GM18505 (cell line): Measurements from ENCODE around the gene SCGB2A2.

Source experiments
- ATAC-seq: cut with Tn5 transposase; IDR thresholded peaks from one replicate; pipeline ENCODE4 v1.9.1; 2021; ENCODE audit not compliant: unreplicated experiment
- POLR2A ChIP-seq: IDR thresholded peaks from 4 replicates; pipeline ENCODE4 v1.6.1; 2011; ENCODE audit warnings: borderline replicate concordance; ENCODE audit not compliant: insufficient read depth, insufficient read length; ENCODE audit errors: extremely low read depth

Gene SCGB2A2

DNA sequence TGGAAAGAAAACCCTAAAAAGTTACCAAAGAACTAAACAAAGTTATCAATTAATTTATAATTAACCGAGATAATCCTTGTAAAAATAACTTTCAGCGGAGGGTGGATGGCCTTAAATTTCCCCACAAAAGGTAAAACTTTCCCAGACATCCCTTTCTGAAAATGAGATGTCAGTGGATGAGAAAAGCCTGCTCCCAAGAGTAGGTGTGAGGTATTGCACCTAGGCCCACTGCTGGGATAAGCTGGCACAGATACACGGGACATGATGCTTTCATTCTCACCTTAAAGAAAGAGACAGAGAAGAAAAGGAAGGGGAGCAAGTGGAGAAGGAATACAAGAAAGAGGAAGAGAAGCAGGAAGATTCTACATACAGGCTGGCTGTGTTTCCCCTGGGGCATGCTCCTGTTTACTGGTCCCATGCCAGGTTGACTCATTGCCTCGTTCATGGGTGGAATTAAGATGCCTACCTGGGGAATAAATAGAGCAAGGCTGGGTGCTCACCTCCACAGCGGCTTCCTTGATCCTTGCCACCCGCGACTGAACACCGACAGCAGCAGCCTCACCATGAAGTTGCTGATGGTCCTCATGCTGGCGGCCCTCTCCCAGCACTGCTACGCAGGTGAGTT lies at the start of gene SCGB2A2:
SCGB2A2 (plus strand) TSS at position 505 of the 625 bp plus-strand sequence; CDS start at position 564, 59 bp downstream.
- ATAC-seq, result no peak

DNA sequence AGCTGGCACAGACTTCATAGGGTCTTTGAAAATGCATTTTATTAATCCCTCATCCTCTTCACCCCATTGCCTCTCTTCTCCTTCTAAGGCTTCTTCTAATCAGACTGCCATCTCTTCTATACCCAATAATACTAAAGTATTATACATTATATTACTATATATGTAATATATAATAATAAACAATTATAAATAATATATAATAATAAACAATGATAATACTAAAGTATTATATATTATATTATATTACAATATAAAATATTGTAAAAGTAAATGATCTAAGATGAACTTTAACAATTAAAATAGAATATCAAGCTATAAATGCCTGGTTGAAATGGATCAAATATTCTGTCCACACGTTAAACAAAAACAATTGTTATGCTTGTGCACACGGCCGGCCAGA lies 48.5 kb upstream of the SCGB2A2 start:
- no peak for TF ChIP-seq POLR2A
- ATAC-seq, result no peak

More for the DNA sequence above, at the start of gene SCGB2A2:
- no peak for TF ChIP-seq POLR2A

DNA sequence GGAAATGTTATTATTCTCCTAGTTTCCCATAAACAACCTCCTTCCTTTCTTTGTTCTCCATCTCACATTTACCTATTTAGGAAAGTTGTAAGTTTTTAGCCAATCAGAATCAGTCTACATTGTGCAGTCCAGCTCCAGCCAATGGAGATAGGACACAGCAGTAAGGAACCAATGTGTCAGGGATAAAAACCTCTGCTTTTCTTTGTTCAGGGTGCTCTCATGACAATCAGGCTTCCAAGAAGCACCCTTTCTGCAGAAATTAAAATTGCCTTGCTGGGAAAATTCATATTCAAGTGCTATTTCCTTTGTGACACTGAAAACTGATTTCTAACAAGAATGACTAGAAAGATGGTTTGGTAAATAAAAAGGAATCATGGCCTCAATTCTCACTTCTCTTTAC lies 46.9 kb upstream of the SCGB2A2 start:
- no peak for ATAC-seq
- TF ChIP-seq POLR2A, result no peak

DNA sequence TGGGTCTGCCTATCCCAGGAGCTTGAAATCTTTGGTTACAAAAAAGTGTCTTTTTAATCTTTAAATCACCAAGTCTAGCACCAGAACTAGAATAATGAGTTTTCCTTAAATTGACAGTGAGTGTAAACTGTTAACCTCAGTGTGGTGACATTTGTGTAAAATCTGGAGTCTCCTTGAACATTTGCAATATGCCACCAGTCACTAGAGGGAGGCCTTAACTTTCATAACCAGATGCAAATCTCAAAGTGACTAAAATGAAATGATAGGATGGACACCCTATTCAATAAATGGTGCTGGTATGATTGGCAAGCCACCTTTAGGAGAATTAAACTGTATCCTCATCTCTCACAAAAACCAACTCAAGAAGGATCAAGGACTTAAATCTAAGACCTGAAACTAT lies 36.2 kb upstream of the SCGB2A2 start:
- no peak for ATAC-seq

DNA sequence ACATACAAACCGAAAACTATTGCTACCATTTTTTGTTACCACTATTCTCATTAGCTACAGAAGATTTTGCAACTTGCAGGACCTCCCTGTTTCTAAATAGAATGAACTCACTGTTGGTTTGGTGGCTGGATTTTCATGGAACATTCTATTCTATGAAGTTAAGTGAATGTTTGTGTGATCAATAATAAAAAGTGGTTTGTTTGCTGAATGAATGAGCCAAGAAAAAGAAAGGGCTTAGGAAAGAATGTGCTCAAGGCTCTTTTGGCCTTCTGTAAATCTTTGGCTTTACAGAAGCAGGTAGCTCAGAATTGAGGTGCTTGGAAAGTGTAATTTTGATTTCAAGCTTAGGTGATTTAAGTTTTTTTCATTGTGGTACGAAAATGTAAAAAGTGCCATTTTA lies 33.8 kb upstream of the SCGB2A2 start:
- ATAC-seq, result no peak
- no peak for TF ChIP-seq POLR2A

More for the DNA sequence above, 36.2 kb upstream of the SCGB2A2 start:
- TF ChIP-seq POLR2A, result no peak

DNA sequence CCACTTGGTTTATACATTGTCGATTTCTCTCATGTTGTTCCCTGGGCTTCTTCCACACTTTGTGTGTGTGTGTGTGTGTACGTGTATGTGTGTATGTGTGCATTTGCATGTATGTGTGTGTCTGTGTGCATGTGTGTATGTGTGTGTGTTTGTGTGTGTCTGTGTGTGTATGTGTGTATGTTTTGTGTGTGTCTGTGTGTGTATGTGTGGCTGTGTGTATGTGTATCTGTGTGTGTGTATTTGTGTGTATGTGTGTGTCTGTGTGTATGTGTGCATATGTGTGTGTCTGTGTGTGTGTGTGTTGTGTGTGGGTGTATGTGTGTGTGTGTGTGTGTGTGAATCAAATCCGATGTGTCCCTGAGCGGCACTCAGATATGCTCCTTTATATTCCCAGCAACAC lies 32.5 kb upstream of the SCGB2A2 start:
- no peak for ATAC-seq
- TF ChIP-seq POLR2A, result no peak

DNA sequence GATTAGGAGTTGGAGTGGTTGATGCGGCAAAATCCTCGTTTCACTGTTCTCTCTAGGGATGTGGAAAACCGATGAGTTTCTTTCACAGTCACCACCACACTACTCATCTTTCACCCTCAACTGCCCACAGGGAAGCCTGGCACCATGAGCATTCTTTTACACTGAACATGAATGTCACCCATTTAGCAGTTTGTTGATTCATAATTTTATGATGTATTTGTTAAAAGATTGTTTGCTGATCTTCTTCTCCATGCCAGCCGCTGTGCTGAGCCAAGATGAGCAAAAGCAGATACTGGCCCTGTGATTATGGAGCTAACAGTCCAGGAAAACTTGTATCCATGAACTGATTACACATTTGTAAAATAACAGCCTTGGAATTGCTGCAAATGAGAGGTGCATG lies 31.8 kb upstream of the SCGB2A2 start:
- no peak for ATAC-seq
- no peak for TF ChIP-seq POLR2A

DNA sequence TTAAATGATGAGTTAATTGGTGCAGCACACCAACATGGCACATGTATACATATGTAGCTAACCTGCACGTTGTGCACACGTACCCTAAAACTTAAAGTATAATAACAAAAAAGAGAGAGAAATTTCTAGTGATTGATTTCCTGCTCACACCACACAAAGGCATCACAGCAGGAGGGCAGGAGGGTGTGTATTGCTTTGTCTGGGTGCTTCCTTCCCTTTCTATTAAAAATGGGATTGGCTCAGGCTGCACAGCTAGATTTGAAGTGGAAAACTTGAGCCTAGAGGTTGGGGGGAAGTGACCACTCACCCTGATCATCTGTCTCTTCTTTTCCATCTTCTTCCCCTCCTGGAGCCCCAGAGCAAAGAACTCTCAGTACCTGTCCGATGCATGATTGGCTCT lies 28.9 kb upstream of the SCGB2A2 start:
- TF ChIP-seq POLR2A, result no peak
- ATAC-seq, result no peak

DNA sequence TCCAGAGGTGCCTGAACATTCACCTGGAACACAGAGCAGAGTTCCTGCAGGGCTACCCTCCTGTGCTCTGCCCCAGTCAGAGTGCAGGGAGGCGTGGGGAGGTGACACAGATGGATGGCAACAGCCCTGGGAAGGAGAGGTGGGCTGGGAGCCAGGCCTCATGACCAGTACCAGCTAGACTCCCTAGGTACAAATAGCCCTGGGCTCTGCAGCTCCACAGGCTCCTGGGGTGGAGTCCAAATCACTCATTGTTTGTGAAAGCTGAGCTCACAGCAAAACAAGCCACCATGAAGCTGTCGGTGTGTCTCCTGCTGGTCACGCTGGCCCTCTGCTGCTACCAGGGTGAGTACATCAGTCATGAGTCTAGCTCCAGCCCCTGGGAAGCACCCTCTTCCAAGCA lies 27.9 kb upstream of the SCGB2A2 start, which contains the start of gene SCGB1D2:
SCGB1D2 (plus strand) TSS at position 219 of the 400 bp plus-strand sequence; CDS start at position 288, 69 bp downstream.
- no peak for ATAC-seq
- TF ChIP-seq POLR2A, result no peak

DNA sequence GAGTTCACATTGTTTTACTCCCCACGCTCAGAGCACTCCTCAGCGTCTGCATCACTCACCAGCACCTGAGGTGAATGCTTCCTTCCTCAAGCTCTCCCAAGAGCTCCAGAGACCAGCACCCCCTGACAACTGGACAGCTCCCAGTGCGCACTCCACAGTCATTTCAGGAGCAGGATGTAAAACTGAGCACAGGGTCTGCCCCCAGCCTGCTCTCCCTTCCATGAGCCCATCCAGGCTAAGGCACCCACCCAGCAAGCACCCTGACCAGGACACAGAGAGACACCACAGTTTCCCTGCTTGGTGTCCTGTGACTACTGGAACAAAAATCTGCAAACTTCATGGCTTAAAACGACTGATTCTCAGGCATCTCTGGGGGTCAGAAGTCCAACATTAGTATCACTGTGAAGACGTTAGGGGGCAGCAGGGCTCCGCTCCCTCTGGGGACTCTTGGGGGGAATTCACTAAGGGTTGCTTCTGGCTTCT lies 24.6 kb upstream of the SCGB2A2 start:
- ATAC-seq, result no peak
- TF ChIP-seq POLR2A, result no peak

DNA sequence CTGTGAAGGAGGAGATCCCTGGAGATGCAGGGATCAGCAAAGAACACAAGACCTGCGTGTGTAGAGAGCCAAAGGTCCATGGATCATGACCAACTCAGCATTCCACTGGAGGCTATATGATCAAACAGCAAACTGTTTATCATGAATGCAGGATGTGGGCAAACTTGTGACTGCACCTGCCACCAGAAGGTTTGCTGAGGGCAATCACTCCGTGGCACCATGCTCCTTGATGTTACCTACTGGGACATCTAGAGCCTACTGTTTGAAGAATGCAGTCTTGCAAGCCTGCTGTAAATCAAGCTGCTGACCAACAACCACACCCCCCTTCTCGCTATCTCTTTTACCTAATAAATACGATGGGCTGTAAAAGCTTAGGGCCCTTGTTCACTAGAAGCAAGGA lies 18.3 kb upstream of the SCGB2A2 start:
- no peak for ATAC-seq
- TF ChIP-seq POLR2A, result no peak

DNA sequence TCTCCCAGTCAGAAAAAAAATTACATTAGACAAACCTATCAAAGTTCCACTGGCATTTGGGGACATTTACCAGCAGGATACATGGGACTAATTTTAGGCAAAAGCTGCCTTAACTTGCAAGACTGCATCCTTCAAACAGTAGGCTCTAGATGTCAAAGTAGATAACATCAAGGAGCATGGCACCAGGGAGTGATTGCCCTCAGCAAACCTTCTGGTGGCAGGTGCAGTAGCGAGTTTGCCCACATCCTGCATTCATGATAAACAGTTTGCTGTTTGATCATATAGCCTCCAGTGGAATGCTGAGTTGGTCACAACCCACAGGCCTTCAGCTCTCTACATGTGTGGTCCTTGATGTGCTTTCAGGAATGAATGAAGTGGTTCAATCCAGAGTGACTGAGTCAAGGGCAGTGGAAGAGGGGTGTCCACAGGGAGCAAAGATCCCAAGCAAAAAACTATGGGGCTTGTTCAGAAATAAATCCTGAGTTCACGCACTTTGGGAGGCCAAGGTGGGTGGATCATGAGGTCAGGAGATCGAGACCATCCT lies 15.9 kb upstream of the SCGB2A2 start:
- no peak for ATAC-seq

DNA sequence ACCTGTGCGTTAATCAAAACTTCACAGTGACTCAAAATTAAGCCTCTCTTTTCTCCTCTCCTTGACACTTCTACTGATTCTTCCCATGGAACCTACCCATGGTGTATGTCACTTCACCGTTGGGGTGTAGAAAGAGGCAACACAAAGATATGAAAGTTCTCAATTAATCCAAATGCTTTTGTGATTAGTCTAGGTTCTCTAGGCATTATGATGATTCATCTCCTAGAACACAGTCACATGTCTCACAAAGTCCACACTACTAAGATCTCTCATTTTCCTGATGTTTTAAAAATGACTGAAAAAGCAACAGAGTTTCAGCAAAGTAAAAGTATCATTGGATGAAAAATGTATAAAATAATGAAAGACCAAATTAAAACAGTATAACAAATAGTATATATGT lies 13.7 kb upstream of the SCGB2A2 start:
- no peak for TF ChIP-seq POLR2A
- ATAC-seq, result no peak

More for the DNA sequence above, 15.9 kb upstream of the SCGB2A2 start:
- TF ChIP-seq POLR2A, result no peak

DNA sequence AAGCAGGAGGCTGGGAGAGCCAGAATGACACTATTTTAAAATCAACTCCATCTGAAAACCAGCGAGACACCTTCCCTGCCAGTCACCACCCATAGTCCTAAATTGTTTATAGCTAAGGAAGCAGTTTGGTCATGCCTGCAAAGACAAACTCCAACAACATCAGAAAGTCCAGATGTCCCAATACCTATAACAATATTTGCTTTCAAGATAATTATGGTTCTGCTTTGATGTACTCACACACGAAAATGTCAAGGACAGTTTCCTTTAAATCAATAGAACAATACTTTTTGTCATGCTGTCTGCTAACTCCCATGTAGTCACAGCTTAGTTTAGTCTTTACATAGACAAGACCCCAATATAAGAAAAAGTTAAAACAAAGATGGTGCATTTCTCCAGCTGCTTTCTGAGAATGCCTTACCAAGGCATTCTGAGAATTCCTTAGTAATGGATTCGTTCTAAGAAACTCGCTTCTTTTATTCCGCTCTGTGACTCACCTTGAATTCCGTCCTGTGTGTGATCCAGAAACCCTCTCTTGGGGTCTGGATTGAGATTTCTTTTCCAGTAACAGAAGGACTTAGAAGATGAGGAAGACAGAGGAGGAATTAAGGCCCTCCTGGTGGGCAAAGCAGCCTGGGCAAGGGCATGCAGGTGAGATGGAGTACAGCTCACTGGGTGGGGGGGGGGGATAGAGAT lies 9.6 kb upstream of the SCGB2A2 start:
- TF ChIP-seq POLR2A, result no peak
- ATAC-seq, result no peak
